Cardiac fibroblast (primary cell): ENCODE results near the gene SNX24.
"Not testable (repeated sequence)": the region's sequence is repeated elsewhere in the genome, so short reads cannot be mapped to it uniquely, and the experiment has no call there.

ENCODE experiments used
- DNase-seq, 2 donors: peaks; one replicate each; pipeline versions ENCODE4 v3.0.0 to v3.0.0-alpha.2; 2010; ENCODE audit warnings: low read depth in 2 of 2
- H3K4me3 ChIP-seq, 2 donors: replicated peaks in 1 of 2; 1 replicate in 1 of 2; 2 replicates in 1 of 2; pipeline ENCODE4 v1.5.1; 2011; ENCODE audit warnings: low read depth in 2 of 2, low read length in 2 of 2, mild to moderate bottlenecking in 2 of 2, moderate library complexity in 1 of 2
- TF ChIP-seq, protein P1 (sequence below): IDR thresholded peaks from one replicate; pipeline ENCODE4 v1.5.1; 2011; ENCODE audit warnings: low read depth, mild to moderate bottlenecking, low read length, inconsistent platforms

SNX24 gene

DNA sequence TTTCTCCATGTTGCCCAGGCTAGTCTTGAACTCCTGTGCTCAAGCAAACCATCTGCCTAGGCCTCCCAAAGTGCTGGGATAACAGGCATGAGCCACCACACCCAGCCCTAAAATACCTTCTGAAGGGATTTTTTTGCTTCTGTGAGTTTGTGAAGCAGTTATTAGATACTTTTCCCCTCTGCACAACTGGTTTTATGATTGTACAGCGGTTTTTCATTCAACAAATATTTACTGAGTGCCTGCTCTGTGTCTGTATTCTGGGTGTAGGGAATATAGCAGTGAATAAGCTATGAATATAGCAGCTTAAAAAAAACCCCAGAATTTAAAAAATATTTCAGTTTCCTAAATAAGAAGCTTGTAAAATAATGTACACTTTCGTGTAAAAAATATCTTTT lies 2.3 kb downstream of the SNX24 start:
- no peak overlapping the region for H3K4me3 ChIP-seq
- TF ChIP-seq, protein P1, sequence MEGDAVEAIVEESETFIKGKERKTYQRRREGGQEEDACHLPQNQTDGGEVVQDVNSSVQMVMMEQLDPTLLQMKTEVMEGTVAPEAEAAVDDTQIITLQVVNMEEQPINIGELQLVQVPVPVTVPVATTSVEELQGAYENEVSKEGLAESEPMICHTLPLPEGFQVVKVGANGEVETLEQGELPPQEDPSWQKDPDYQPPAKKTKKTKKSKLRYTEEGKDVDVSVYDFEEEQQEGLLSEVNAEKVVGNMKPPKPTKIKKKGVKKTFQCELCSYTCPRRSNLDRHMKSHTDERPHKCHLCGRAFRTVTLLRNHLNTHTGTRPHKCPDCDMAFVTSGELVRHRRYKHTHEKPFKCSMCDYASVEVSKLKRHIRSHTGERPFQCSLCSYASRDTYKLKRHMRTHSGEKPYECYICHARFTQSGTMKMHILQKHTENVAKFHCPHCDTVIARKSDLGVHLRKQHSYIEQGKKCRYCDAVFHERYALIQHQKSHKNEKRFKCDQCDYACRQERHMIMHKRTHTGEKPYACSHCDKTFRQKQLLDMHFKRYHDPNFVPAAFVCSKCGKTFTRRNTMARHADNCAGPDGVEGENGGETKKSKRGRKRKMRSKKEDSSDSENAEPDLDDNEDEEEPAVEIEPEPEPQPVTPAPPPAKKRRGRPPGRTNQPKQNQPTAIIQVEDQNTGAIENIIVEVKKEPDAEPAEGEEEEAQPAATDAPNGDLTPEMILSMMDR, result no peak
- no peak for DNase-seq

DNA sequence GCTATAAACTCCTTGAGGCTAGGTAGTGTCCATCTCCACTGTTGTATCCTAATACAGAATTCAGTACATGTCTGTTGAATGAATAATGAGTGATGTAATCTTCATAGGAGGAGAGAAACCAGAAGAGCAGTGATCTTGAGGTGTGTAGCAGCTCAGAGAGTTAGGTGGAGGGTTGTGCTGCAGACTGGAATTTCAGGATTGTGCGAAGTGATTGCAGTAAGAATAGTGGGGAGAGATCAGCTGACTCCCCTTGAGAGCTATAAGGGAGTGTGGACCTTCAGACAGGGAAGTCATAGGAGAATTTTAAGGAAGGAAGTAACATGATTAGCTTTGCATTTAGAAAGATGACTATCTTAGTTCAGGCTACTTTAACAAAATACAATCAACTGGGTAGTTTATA lies 4.4 kb downstream of the SNX24 start:
- H3K4me3 ChIP-seq, result no peak overlapping the region
- TF ChIP-seq, protein P1, result no peak
- peak in 1 of 2 donors; percentile 47 for DNase-seq

GRCh38 chr5:122857538-122857937 lies 12.1 kb downstream of the SNX24 start:
- not testable (repeated sequence) for H3K4me3 ChIP-seq, DNase-seq

DNA sequence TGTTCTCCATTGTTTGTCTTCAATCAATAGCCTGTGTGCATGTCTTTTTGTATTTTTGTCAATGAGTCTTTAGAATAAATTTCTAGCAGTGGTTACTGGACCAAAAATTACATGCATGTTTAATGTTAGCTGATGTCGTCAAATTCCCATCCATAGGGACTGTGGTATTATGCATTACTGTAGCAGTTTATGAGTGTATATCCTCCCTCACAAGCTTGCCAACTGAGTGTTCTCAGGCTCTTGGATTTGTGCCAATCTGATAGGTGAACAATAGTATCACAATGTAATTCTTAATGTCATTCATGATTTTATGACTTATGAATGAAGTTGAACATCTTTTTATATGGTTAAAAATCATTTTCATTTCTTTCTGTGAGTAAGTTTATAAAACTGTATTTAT lies 13.0 kb downstream of the SNX24 start:
- TF ChIP-seq, protein P1, result no peak
- peak; percentile 56 to 85 for DNase-seq
- H3K4me3 ChIP-seq, result no peak overlapping the region

DNA sequence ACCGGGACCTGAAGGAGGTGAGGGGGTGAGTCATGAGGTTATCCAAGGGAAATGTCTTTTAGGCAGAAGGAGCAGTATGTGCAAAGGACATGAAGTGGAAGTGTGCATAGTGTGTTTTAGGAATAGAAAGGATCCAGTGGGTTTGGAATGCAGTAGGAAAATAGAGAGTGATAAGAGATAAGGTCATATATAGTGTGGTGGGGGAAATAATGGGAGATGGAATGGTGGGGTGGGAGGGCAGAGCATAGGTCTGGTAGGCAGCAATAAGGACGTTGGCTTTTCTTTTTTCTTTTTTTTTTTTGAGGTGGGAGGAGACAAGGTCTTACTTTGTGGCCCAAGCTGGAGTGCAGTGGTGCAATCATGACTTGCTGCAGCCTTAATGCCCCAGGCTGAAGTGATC lies 17.8 kb downstream of the SNX24 start:
- TF ChIP-seq, protein P1, result no peak
- H3K4me3 ChIP-seq, result no peak overlapping the region

GRCh38 chr5:122863721-122864120 lies 18.3 kb downstream of the SNX24 start:
- TF ChIP-seq, protein P1, result no peak
- no peak overlapping the region for H3K4me3 ChIP-seq
- DNase-seq, result no peak

More for the DNA sequence above, 17.8 kb downstream of the SNX24 start:
- DNase-seq, result no peak

- TF ChIP-seq, protein P1, result no peak
- H3K4me3 ChIP-seq, result no peak overlapping the region
- peak in 1 of 2 donors; percentile 8 for DNase-seq
Measured at GRCh38 chr5:122864400-122864799, 19.0 kb downstream of the SNX24 start.
